Measurements from ENCODE around the gene PCARE. TPM values are rescaled to one million over a fixed set of nuclear protein-coding genes. Genes with fewer than 3 reads are reported as not detected.

PCARE gene
- total and polyA plus RNA-seq, 2 of the 8 experiments (the other 6 are each of a cell fraction or from before 2014, with no cell fraction given) = not detected

GRCh38 chr2:29110916-29111535 lies 36.7 kb upstream of the PCARE start:
- no peaks in the 10 kb centered on the region for H3K9me3 ChIP-seq (ENCODE audit: insufficient read depth in 2 of 2, low read depth in 1 of 2, low read length in 1 of 2)
- H3K18ac ChIP-seq (ENCODE audit: extremely low read depth, low read length) = no peak overlapping the region
- H3K79me2 ChIP-seq (ENCODE audit: control insufficient read depth in 1 of 2, insufficient read depth in 2 of 2, low read length in 2 of 2) = no peaks in the 10 kb centered on the region
- peaks cover 24 to 34% (median 30%) of the 10 kb centered on the region in 4 experiments for H3K27me3 ChIP-seq (replicated peaks in 1 of 4; ENCODE audit: control insufficient read depth in 3 of 4, extremely low read depth in 1 of 4, insufficient read depth in 3 of 4, low read length in 3 of 4)
- no peak overlapping the region for H2BK20ac ChIP-seq (ENCODE audit: low read length)
- POLR2A ChIA-PET (ENCODE audit: partially characterized antibody) = no interaction called here
- no peak overlapping the region for H2AFZ ChIP-seq (ENCODE audit: low read length)
- TF ChIP-seq RNF2 (IDR thresholded peaks at IDR 0.05; ENCODE audit: borderline replicate concordance, low read depth, low read length, missing control alignments, poor library complexity, severe bottlenecking) = no peak
- no peak for TF ChIP-seq E2F6 (IDR thresholded peaks at IDR 0.05)
- peaks cover 0 to 2% of the 10 kb centered on the region in 2 experiments for H4K20me1 ChIP-seq (replicated peaks in 1 of 2; ENCODE audit: control insufficient read depth in 1 of 2, insufficient read depth in 2 of 2, low read length in 2 of 2)
- no peak overlapping the region for H2AK5ac ChIP-seq (ENCODE audit: low read depth, low read length)
- no peak for DNase-seq (ENCODE audit: low read depth in 1 of 2, low spot score in 2 of 2)
- no peak overlapping the region for H3K14ac ChIP-seq (ENCODE audit: insufficient read length)
- WGBS, 2 experiments (ENCODE audit: extremely low coverage in 1 of 2, insufficient coverage in 1 of 2, insufficient read length in 1 of 2, insufficient replicate concordance in 2 of 2, low coverage in 1 of 2, low lambda C conversion rate in 2 of 2, missing lambda C conversion rate in 1 of 2) = 87% methylated on average over 4 of the region's 4 CpGs; no CpG with 5 or more reads in 1 of the 2 experiments
- no peak overlapping the region for H4K5ac ChIP-seq (ENCODE audit: insufficient read length, low read depth, low read length)
- H3K56ac ChIP-seq (replicated peaks; ENCODE audit: insufficient read length, low read depth, low read length) = no peak overlapping the region
- H3K4me2 ChIP-seq (ENCODE audit: insufficient read depth in 1 of 2, low read depth in 2 of 2, low read length in 2 of 2) = no peak overlapping the region
- H3K23ac ChIP-seq (ENCODE audit: insufficient read length) = no peak overlapping the region
- CTCF ChIA-PET (ENCODE audit: partially characterized antibody) = no interaction called here
- H2BK120ac ChIP-seq (replicated peaks; ENCODE audit: low read depth, low read length) = no peak overlapping the region
- H4K8ac ChIP-seq (ENCODE audit: extremely low read depth, insufficient read depth, low read length) = no peak overlapping the region
- H3K9ac ChIP-seq (replicated peaks in 1 of 4; ENCODE audit: extremely low read depth in 1 of 4, low read depth in 3 of 4, low read length in 3 of 4) = no peak overlapping the region
- no peak overlapping the region for H2BK15ac ChIP-seq (ENCODE audit: low read length)
- no peaks in the 10 kb centered on the region; a peak in 1 of 8 replicates for H3K36me3 ChIP-seq (ENCODE audit: control insufficient read depth in 2 of 4, insufficient read depth in 4 of 4, low read length in 3 of 4)
- no peak overlapping the region for H3K4ac ChIP-seq (replicated peaks; ENCODE audit: insufficient read length, low read depth, low read length)
- no peak overlapping the region for H2BK5ac ChIP-seq (ENCODE audit: low read depth, low read length)
- peaks cover 4% of the 10 kb centered on the region; the same call in 1 of the 2 replicates for H3K23me2 ChIP-seq (ENCODE audit: low read depth, low read length)
- no peak overlapping the region for H3K4me3 ChIP-seq (ENCODE audit: extremely low read depth in 1 of 4, insufficient read depth in 2 of 4, low read depth in 3 of 4, low read length in 4 of 4)
- H3K79me1 ChIP-seq (ENCODE audit: low read depth, low read length) = no peaks in the 10 kb centered on the region
- peaks cover 0 to 1% (median 0%) of the 10 kb centered on the region in 4 experiments; a peak in 1 of 7 replicates for H3K4me1 ChIP-seq (replicated peaks in 1 of 4; ENCODE audit: control insufficient read depth in 3 of 4, insufficient read depth in 4 of 4, low read length in 3 of 4)
- no peak overlapping the region for H2BK12ac ChIP-seq (ENCODE audit: low read depth, low read length)
- no peak for FAIRE-seq
- H4K91ac ChIP-seq (replicated peaks; ENCODE audit: insufficient read length, low read length) = no peak overlapping the region
- no peak overlapping the region for H3K27ac ChIP-seq (ENCODE audit: low read depth, low read length)

All from H1 (cell line).